Mucosa of descending colon (tissue), 3 donors: ENCODE results near the gene TREH. TPM values are rescaled to one million over a fixed set of nuclear protein-coding genes. Genes with fewer than 3 reads are reported as not detected.

ENCODE experiments used
- ATAC-seq: fragments of 200-7000 bp; cut with Tn5 transposase; one replicate; pipeline ENCODE4 v1.9.1; 2020; ENCODE audit warnings: mild to moderate bottlenecking, moderate library complexity
- DNase-seq, 3 donors: peaks; one replicate each; pipeline ENCODE4 v3.0.0-alpha.2; 2020
- H3K36me3 ChIP-seq: fragments of 200-600 bp; one replicate; pipeline ENCODE4 v1.8.0; 2021; ENCODE audit warnings: low read depth, mild to moderate bottlenecking
- H3K4me1 ChIP-seq: fragments of 200-600 bp; one replicate; pipeline ENCODE4 v1.8.0; 2021; ENCODE audit warnings: low read depth, mild to moderate bottlenecking
- H3K4me3 ChIP-seq: fragments of 200-600 bp; one replicate; pipeline ENCODE4 v1.8.0; 2021; ENCODE audit warnings: mild to moderate bottlenecking
- H3K9me3 ChIP-seq: fragments of 200-600 bp; one replicate; pipeline ENCODE4 v1.8.0; 2021; ENCODE audit warnings: mild to moderate bottlenecking
- CTCF ChIP-seq: fragments of 200-600 bp; IDR thresholded peaks from one replicate; pipeline ENCODE4 v1.8.0; 2022; ENCODE audit warnings: antibody characterized with exemption, mild to moderate bottlenecking
- intact Hi-C, 2 donors: fragments of 100-400 bp; cut with DNase I in 1 of 2; cut with micrococcal nuclease in 1 of 2; formaldehyde crosslinking; loops; one replicate each; pipeline versions ENCODE4 v1.11.0 to v1.11.1; 2022; cut with DNase I, micrococcal nuclease
- total RNA-seq, 3 donors: library from RNA; stranded (reverse); fragmentation: NEBNext Ultra II Directional in 2 of 3; extraction: Animal tissue kit (Norgen Biotek cat#: 25700) in 2 of 3; gene quantifications; one replicate each; pipeline versions ENCODE4 v1.2.1 to v1.2.4, GENCODE V29; 2021 to 2023
- donor health status: DM: no; HTN: no; CAD: no; lungs with moderate emphysema.
- donor health status: DM: no; HTN: no; CAD: no.
- donor health status: DM: no; HTN: yes; CAD: no.

TREH gene
- total RNA-seq, 3 donors from 2014 or later = 1.1 to 3.9 (median 2.2) TPM

- intact Hi-C loops = no loop called here
- no peak overlapping the region for H3K4me3 ChIP-seq
These were observed 20.0 kb downstream of the TREH start for GRCh38 chr11:118659314-118659952.

DNA sequence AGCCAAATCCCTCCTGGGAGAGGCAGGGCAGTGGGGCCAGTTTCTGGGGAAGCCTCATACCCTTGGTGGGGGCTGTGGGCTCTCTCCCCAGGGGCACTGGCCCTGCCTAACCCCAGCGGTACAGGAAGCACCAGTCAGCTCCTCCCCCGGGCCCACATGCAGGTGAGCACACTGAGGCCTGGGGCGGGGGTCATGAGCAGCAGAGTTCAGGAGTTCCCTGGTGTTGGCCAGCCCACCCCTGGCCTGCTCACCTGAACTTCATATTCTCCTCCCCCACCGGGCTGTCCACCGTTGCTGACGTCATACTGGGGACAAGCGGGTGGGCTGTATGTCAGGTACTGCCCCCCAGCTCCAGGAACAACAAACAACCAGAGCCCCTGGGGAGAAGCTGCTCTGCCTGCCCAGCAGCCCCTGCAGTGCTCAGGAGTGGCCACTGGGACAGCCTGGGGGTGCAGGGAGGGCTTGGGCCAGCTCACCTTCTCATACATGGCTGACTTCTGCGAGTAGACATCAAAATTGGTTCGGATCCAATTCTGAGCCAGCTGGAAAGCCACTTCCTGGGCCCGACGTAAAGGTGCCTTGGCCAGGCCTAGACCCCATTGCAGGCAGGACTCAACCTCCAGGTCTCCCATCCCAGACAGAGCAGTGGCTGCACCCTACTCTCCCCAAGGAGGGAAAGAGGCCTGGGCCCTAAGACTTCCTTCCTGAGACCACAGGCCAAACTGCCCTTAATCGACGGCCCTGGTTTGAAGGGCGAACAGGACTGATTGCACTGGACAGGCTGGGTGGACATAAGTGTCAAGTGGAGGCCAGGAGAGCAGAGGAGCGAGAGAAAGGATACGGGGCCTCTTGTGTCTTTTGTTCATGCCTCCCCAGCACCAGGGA is 20.8 kb downstream of the TREH start:
- peaks cover 9% of the 10 kb centered on the region for H3K4me1 ChIP-seq
- peaks cover 4% of the 10 kb centered on the region for H3K36me3 ChIP-seq
- no peaks in the 10 kb centered on the region for H3K9me3 ChIP-seq
- no peak overlapping the region for H3K4me3 ChIP-seq
- intact Hi-C loops = no loop called here
- DNase-seq (no peak), ATAC-seq (peak; percentile 7)
- no peak for TF ChIP-seq CTCF

More at GRCh38 chr11:118659314-118659952, 20.0 kb downstream of the TREH start:
- ATAC-seq (peak; percentile 94), DNase-seq (peak; percentile 88 to 95 (median 95))
- Histone ChIP-seq H3K36me3 (peaks cover 4% of the 10 kb centered on the region), H3K4me1 (peaks cover 9% of the 10 kb centered on the region), H3K9me3 (no peaks in the 10 kb centered on the region)
- peak; percentile 93 for TF ChIP-seq CTCF

DNA sequence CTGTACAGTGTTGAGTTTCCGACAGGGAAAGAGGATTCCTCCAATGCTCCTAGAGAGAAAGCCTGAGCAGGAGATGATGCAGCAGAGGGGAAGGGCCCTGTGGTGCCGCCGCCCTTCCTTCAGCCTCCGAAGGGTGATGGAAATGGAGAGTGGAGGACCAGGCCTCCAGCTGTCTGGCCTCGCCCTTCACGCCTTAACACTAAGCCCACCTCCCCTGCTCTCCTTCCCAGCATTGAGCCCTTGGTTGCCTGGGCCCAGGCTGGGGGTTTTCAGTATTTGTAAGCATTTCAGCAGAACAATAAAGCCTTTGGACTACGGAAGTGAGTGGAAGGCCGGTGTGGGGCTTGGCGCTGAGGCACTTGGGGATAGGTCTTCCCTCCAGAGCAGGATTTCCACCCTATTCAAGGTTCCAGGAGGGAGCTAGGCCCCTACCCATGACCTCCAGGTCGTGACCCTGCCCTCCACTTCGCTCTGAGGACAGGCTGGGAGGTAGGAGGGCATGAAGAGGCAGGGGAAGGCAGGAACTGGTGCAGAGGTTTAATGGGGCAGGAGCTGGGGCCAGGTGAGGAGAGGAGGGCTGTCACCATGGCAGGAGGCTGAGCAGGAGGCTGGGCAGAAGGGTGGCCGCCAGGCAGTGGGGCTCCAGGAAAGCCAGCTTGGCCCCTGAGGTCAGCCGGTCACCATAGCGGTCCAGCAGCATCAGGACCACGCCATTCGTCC is 21.6 kb downstream of the TREH start:
- no peak for TF ChIP-seq CTCF
- Histone ChIP-seq H3K4me1 (peaks cover 9% of the 10 kb centered on the region), H3K9me3 (no peaks in the 10 kb centered on the region), H3K36me3 (peaks cover 4% of the 10 kb centered on the region), H3K4me3 (no peak overlapping the region)
- intact Hi-C loops = no loop called here
- ATAC-seq (no peak), DNase-seq (no peak)

- intact Hi-C loops = no loop called here
- ATAC-seq (no peak), DNase-seq (no peak)
- H3K9me3 ChIP-seq = no peaks in the 10 kb centered on the region
- peaks cover 9% of the 10 kb centered on the region for H3K4me1 ChIP-seq
- H3K4me3 ChIP-seq = no peak overlapping the region
- TF ChIP-seq CTCF = no peak
- peaks cover 4% of the 10 kb centered on the region for H3K36me3 ChIP-seq
These were observed 22.2 kb downstream of the TREH start for GRCh38 chr11:118657238-118657637.

- intact Hi-C loops = no loop called here
- H3K36me3 ChIP-seq = peaks cover 6% of the 10 kb centered on the region
- DNase-seq (no peak), ATAC-seq (no peak)
- H3K9me3 ChIP-seq = no peaks in the 10 kb centered on the region
- H3K4me1 ChIP-seq = peaks cover 9% of the 10 kb centered on the region
- H3K4me3 ChIP-seq = no peak overlapping the region
- no peak for TF ChIP-seq CTCF
These were observed 22.8 kb downstream of the TREH start for GRCh38 chr11:118656563-118657165.
